Pancreas (tissue), 10 donors: Measurements from ENCODE around the gene PSMA7. TPM values are rescaled to one million over a fixed set of nuclear protein-coding genes. Genes with fewer than 3 reads are reported as not detected.

Experiments used
- ATAC-seq, 4 donors: fragments of 200-7000 bp; cut with Tn5 transposase; one replicate each; pipeline versions ENCODE4 v1.8.0 to v1.9.1; 2020; ENCODE audit warnings: mild to moderate bottlenecking in 4 of 4, moderate library complexity in 4 of 4
- DNase-seq, 6 donors: peaks; one replicate each; pipeline ENCODE4 v3.0.0-alpha.2; 2020
- FAIRE-seq: peaks from 2 replicates; lab custom pipeline; 2012; peaks lifted over from hg19 to GRCh38; lab: Jason Lieb, UNC
- H3K27ac ChIP-seq, 4 donors: fragments of 200-600 bp; sonication (generic); 1 replicate in 3 of 4; 2 replicates in 1 of 4; pipeline versions ENCODE4 v1.5.0 to v1.8.0; 2020
- H3K27me3 ChIP-seq, 4 donors: fragments of 200-600 bp; one replicate each; pipeline ENCODE4 v1.8.0; 2021
- H3K36me3 ChIP-seq, 3 donors: fragments of 200-600 bp; sonication (generic) in 1 of 3; one replicate each; pipeline versions ENCODE4 v1.5.0 to v1.8.0; 2020 to 2021
- H3K4me1 ChIP-seq, 3 donors: fragments of 200-600 bp; one replicate each; pipeline ENCODE4 v1.8.0; 2021
- H3K4me3 ChIP-seq, 4 donors: fragments of 200-600 bp; sonication (generic) in 2 of 4; one replicate each; pipeline versions ENCODE4 v1.5.0 to v1.8.0; 2020 to 2021
- H3K9me3 ChIP-seq, 4 donors: fragments of 200-600 bp; one replicate each; pipeline ENCODE4 v1.8.0; 2021
- WGBS, 2 donors: extraction: QIAGEN DNeasy Blood & Tissue Kit; methylation state at CpG; one replicate each; pipeline ENCODE4 v1.1.7; 2013; 5-methylcytosine and 5-hydroxymethylcytosine counted together
- intact Hi-C, 3 donors: fragments of 100-400 bp; cut with DNase I; formaldehyde crosslinking; loops; one replicate each; pipeline versions ENCODE4 v1.11.1 to v1.14.2; 2022
- polyA plus RNA-seq, 2 donors: library from polyadenylated mRNA; stranded (reverse); fragments of 200-250 nt; gene quantifications; one replicate each; pipeline ENCODE4 v1.2.3, GENCODE V29; 2013
- total RNA-seq, 6 donors: library from RNA; stranded (reverse); fragmentation: NEBNext Ultra II Directional in 4 of 6; extraction: Animal tissue kit (Norgen Biotek cat#: 25700) in 4 of 6; gene quantifications; one replicate each; pipeline versions ENCODE4 v1.2.1 to v1.2.4, GENCODE V29; 2021 to 2023
- TF ChIP-seq, protein P1 (sequence below), 4 donors: fragments of 200-600 bp; sonication (generic) in 3 of 4; IDR thresholded peaks; one replicate each; pipeline versions ENCODE4 v1.5.0 to v1.8.0; 2021; ENCODE audit warnings: antibody characterized with exemption in 4 of 4
- donor health status: healthy with polysubstance abuse.
- donor health status: DM: no; HTN: no; CAD: no; lungs with moderate emphysema.
- donor health status: DM: no; HTN: no; CAD: no.
- donor health status: control.
- donor health status: control.
- donor health status: Bipolar disorder and iron deficiency.
- donor health status: DM: yes; HTN: yes; CAD: no.
- donor health status: DM: no; HTN: no; CAD: no.
- donor health status: DM: no; HTN: no; CAD: no.
- donor health status: DM: yes; HTN: yes; CAD: no.

Gene PSMA7
- total and polyA plus RNA-seq, 8 donors, result 55.6 to 119 (median 74.3) TPM

DNA sequence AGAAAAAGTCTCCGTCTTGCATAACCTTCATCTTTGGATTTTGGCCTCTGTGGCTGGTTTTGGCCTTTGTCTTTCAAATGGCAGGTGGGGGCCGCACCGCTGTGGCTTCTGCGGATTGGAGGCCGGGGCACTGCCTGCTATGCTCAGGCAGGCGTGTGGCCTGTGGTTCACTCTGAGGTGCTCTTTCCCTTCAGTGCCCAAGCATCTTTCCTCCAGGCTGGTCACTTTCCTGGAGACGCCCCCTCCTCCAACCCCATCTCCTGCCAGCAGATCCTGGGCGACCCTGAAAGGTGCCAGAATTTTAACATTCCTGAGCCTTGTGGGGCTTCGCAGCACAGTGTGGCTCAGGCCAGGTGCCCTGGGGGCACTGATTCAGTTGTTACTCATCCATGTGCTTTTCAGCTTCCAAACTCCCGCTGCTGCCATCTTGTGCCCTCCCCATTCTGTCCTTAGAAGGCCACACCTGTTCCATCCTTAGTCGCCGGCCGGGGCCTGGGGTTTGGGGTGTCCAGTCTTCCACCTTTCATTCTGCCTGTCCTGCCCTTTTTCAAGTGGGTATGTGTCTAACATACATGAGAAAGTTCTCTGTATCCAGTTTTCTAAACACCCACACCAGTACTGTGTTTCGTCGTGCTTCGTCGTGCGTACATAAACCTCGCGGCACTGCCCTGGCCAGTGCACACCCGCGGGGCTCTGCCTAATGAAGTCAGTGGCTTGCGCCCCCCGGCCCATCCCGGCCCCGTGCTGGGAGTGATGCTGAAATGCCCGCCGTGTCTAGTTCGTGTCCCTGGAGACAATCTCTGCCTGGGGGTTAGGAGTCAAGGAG is 12.4 kb upstream of the PSMA7 start:
- TF ChIP-seq, protein P1, sequence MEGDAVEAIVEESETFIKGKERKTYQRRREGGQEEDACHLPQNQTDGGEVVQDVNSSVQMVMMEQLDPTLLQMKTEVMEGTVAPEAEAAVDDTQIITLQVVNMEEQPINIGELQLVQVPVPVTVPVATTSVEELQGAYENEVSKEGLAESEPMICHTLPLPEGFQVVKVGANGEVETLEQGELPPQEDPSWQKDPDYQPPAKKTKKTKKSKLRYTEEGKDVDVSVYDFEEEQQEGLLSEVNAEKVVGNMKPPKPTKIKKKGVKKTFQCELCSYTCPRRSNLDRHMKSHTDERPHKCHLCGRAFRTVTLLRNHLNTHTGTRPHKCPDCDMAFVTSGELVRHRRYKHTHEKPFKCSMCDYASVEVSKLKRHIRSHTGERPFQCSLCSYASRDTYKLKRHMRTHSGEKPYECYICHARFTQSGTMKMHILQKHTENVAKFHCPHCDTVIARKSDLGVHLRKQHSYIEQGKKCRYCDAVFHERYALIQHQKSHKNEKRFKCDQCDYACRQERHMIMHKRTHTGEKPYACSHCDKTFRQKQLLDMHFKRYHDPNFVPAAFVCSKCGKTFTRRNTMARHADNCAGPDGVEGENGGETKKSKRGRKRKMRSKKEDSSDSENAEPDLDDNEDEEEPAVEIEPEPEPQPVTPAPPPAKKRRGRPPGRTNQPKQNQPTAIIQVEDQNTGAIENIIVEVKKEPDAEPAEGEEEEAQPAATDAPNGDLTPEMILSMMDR (IDR thresholded peaks at IDR 0.05), result no peak
- no peaks in the 10 kb centered on the region for H3K9me3 ChIP-seq
- no peak for FAIRE-seq
- DNase-seq, result no peak
- H3K4me1 ChIP-seq, result no peaks in the 10 kb centered on the region
- no peaks in the 10 kb centered on the region for H3K36me3 ChIP-seq
- ATAC-seq, result no peak
- H3K4me3 ChIP-seq, result no peak overlapping the region
- no peaks in the 10 kb centered on the region for H3K27me3 ChIP-seq
- whole genome bisulfite sequencing, 2 donors, result 89 to 91% methylated on average over 29 of the region's 29 CpGs
- no peak overlapping the region for H3K27ac ChIP-seq
- intact Hi-C loops, result no loop called here

DNA sequence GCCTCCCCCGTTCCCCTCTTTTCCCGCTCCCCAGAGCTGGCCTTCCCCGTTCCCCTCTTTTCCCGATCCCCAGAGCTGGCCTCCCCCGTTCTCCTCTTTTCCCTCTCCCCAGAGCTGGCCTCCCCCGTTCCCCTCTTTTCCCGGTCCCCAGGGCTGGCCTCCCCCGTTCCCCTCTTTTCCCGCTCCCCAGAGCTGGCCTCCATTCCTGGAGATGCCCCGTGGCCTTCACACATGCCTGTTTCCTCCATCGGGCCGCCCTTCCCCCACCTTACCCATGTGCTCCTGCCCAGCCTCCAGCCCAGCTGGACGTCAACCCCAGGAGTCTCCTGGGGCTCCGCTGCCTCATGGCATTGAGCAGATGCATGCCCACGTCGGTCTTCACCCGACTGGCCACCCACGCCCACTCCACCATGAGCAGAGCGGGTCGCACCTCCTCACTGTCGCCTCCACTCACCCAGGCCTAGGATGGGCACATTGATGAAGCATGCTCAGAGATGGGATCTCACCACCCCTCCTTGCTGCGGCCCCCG is 8.7 kb upstream of the PSMA7 start:
- DNase-seq (no peak), ATAC-seq (no peak), FAIRE-seq (no peak)
- Histone ChIP-seq H3K9me3 (no peaks in the 10 kb centered on the region), H3K27me3 (no peaks in the 10 kb centered on the region), H3K4me1 (no peaks in the 10 kb centered on the region), H3K4me3 (no peak overlapping the region), H3K27ac (no peak overlapping the region), H3K36me3 (no peaks in the 10 kb centered on the region)
- TF ChIP-seq, protein P1 (IDR thresholded peaks at IDR 0.05), result no peak
- WGBS, 2 donors, result 82 to 86% methylated on average over 23 of the region's 23 CpGs
- intact Hi-C loops, result no loop called here

DNA sequence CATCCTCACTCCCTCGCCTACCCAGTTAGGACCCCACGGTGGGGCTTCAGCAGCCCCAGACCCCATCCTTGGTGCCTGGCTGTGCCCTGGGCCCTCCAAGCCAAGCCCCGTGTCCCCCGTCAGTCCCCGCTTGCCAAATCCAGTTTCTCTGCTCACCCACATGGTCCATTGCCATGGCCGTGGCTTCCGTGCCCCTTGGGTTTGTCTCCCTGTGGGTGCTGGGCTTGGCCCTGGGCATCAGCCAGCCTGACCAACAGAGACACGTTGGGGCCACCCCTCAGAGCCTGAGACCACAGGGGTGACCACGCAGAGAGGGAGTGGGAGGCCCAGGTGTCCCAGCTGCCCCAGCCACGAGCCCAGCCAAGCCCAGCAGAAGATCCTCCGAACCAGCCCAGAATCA is 8.0 kb upstream of the PSMA7 start:
- Histone ChIP-seq H3K27ac (no peak overlapping the region), H3K4me3 (no peak overlapping the region), H3K36me3 (no peaks in the 10 kb centered on the region), H3K9me3 (no peaks in the 10 kb centered on the region), H3K27me3 (no peaks in the 10 kb centered on the region), H3K4me1 (no peaks in the 10 kb centered on the region)
- 89 to 91% methylated on average over 11 of the region's 11 CpGs for WGBS, 2 donors
- intact Hi-C loops, result no loop called here
- no peak for FAIRE-seq
- ATAC-seq, result no peak
- DNase-seq, result no peak
- TF ChIP-seq, protein P1 (IDR thresholded peaks at IDR 0.05), result no peak

DNA sequence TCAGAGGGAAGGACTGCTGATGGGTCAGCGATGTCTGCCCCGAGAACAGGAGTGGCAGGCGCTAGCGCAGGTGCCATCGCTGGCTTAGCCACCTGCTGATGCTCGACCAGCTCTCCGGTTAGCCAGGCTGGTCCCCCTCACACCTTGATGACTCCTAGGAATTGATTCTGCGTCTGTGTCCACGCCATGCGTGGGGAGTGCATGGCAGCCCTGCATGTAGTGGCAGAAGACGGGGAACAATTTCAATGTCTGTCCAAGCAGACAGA is 7.0 kb upstream of the PSMA7 start:
- Histone ChIP-seq H3K4me1 (peaks cover 0 to under 1% (median 0%) of the 10 kb centered on the region in 3 donors), H3K9me3 (no peaks in the 10 kb centered on the region), H3K4me3 (no peak overlapping the region), H3K36me3 (no peaks in the 10 kb centered on the region), H3K27me3 (no peaks in the 10 kb centered on the region), H3K27ac (no peak overlapping the region)
- FAIRE-seq (no peak), DNase-seq (no peak), ATAC-seq (no peak)
- intact Hi-C loops, result no loop called here
- WGBS, 2 donors, result 95 to 98% methylated on average over 11 of the region's 11 CpGs
- TF ChIP-seq, protein P1 (IDR thresholded peaks at IDR 0.05), result no peak
